ENCODE results near the gene NCOA3.
"Not testable (repeated sequence)": the region's sequence is repeated elsewhere in the genome, so short reads cannot be mapped to it uniquely, and the experiment has no call there.

Gene NCOA3

GRCh38 chr20:47468290-47469050 lies 33.2 kb upstream of the NCOA3 start:
- DNase-seq (ENCODE audit: low read depth in 2 of 3, low spot score in 2 of 3), result no peak

GRCh38 chr20:47475419-47476044 lies 26.2 kb upstream of the NCOA3 start:
- no peak for DNase-seq (ENCODE audit: low read depth in 2 of 3, low spot score in 2 of 3)

GRCh38 chr20:47476452-47476851 lies 25.2 kb upstream of the NCOA3 start:
- no peak for DNase-seq (ENCODE audit: low read depth in 2 of 3, low spot score in 2 of 3)

- no peak for DNase-seq (ENCODE audit: low read depth in 2 of 3, low spot score in 2 of 3)
Measured at GRCh38 chr20:47479093-47479492, 22.6 kb upstream of the NCOA3 start.

DNA sequence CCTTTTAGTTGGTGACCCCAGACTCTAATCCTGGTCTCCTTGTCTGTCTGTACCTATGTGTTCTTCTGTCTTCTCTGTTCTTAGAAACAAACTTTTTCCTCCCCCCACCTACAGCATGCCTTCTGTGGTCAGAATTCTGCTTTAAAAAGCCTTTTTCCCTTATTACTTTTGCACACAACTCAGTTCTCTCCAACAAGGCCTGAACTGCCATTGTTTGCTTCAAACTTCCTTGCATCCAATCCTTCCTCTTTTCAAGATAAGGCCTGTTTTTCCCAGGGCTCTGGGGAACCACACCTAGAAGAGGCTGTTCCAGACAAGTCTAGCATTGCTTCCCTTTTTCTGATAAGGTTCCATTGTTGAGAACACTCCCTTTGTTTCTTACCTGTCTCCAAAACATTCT lies 22.2 kb upstream of the NCOA3 start:
- no peak for DNase-seq (ENCODE audit: low read depth in 2 of 3, low spot score in 2 of 3)

DNA sequence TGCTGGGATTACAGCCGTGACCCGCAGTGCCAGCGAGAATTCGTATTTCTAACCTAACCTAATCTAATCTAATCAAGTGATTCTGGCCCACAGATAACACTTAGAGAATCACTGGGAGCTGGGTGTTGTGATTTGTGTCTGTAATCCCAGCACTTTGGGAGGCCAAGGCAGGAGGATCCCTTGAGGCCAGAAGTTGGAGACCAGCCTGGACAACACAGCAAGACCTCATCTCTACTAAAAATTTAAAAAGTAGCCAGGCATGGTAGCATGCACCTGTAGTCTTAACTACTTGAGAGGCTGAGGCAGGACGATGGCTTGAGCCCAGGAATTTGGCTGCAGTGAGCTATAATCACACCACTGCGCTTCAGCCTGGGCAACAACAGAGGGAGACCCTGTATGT lies 21.4 kb upstream of the NCOA3 start:
- DNase-seq (ENCODE audit: low read depth in 2 of 3, low spot score in 2 of 3), result no peak

GRCh38 chr20:47480705-47481104 lies 21.0 kb upstream of the NCOA3 start:
- no peak for DNase-seq (ENCODE audit: low read depth in 2 of 3, low spot score in 2 of 3)

DNA sequence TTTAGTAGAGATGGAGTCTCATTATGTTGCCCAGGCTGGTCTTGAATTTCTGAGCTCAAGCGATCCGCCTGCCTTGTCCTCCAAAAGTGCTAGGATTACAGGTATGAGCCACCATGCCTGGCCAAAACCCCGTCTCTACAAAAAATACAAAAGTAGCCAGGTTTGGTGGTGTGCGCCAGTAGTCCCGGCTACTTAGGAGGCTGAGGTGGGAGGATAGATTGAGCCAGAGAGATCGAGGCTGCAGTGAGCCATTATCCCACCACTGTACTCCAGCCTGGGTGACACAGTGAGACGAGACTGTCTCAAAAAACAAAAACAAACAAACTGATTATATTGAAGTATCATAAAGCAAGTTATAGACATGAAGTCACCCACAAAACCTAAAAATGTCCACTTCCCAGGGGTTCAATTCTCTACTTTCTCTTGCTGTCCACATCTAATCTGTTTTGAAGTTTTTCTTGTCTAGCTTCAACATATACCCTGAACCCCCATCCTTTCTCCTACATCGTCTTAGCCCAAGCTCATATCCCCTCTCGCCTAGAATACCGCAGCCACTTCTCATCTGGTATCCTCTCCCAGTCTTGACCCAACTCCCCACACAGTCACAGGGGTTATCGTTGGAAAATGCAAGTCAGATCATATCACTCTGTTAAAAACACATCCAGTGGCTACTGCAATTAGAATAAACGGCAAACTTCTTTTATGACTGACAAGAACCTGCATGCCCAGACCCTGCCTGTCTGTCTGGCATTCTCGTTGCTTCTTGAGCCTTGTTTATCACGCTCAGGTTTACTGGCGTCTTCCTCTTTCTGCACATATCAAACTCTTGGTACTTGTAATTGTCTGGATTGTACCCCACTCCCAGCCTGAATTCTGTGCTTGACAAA lies 20.1 kb upstream of the NCOA3 start:
- no peak for DNase-seq (ENCODE audit: low read depth in 2 of 3, low spot score in 2 of 3)

DNA sequence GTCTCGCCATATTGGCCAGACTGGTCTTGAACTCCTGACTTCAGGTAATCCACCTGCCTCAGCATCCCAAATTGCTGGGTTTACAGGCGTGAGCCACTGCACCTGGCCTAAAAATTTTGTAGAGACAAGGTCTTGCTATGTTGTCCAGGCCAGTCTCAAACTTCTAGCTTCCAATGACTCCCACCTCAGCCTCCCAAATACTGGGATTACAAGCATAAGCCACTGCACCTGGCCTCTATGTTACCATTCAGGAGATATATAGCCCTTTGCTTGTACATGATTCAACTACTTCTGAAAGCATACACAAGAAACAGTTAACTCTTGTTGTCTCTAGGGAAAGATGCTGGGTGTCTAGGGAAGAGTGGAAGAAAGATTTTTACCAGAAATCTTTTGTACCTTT lies 19.0 kb upstream of the NCOA3 start:
- DNase-seq (ENCODE audit: low read depth in 2 of 3, low spot score in 2 of 3), result no peak

GRCh38 chr20:47484303-47484702 lies 17.4 kb upstream of the NCOA3 start:
- DNase-seq (ENCODE audit: low read depth in 2 of 3, low spot score in 2 of 3), result no peak

GRCh38 chr20:47487175-47487917 lies 14.3 kb upstream of the NCOA3 start:
- peak in 2 of 3 experiments; percentile 50 to 59 for DNase-seq (ENCODE audit: low read depth in 2 of 3, low spot score in 2 of 3)

GRCh38 chr20:47489448-47489872 lies 12.2 kb upstream of the NCOA3 start:
- no peak for DNase-seq (ENCODE audit: low read depth in 2 of 3, low spot score in 2 of 3)

DNA sequence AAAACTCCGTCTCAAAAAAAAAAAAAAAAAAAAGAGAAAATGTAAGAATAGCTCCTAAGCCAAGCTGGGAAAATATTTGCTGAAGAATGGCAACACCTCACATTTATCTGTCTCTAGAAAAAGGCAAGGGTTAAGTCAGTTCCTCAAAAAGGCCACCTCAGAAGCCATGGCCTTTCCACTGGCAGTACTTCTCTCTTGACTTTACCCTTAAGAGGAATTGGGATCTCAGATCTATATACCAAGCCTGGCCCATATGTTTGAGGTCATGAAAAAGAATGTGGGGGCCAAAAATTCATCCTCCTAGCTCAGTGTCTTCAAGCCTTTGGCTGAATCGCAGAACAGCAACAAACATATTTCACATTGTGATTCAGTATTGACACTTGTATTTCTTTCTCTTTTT lies 10.9 kb upstream of the NCOA3 start:
- DNase-seq (ENCODE audit: low read depth in 2 of 3, low spot score in 2 of 3), result no peak

DNA sequence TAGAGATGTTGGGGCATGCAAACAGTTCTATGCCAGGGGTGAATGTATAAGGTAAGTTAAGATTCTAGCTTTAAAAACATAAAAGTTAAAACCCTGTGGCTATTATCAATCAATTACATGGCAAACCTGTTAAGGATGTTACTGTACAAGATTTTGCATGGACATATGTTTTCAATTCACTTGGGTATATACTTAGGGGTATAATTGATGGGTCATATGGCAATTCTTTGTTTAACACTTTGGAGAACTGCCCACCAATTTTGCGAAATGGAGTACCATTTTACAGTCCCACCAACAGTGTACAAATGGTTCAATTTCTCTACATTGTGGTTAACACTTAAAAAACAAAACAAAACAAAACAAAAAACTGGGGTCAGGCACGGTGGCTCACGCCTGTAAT lies 9.4 kb upstream of the NCOA3 start:
- no peak for DNase-seq (ENCODE audit: low read depth in 2 of 3, low spot score in 2 of 3)

DNA sequence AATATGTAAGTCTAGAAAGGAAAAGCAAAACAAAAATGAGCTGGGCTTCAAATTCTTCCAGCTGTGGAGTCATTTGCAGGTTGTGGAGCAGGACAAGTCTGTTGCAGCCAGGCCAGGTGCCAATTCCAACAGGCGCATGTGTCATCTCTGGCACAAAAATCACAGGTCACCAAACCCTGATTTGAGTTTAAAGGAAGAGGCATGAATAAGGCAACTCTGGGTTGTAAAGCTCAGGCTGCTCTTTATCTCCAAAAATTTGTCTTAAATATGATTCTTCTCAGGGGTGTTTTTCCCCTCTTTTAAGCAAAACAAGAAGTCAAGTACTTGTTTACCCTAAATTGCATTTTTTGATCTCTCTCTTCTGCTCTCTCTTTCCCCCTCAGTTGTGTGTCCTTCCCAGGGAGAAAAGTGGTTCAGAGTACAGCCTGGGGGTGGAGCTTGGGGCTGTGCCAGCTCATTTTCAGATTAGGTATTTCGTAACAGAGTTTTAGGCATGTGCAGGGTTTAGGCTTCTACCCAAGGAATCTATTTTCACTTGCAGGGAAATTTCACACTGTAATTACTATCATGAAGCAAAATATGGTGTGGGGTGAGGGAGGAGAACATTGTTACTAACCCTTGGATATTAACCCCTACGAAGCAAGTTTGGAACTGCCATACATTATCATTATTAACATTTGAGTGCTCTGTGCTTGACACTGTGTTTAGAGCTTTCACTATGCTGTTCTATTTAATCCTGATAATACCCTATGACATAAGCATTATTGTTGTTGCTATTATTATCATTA lies 8.3 kb upstream of the NCOA3 start:
- no peak for DNase-seq (ENCODE audit: low read depth in 2 of 3, low spot score in 2 of 3)

DNA sequence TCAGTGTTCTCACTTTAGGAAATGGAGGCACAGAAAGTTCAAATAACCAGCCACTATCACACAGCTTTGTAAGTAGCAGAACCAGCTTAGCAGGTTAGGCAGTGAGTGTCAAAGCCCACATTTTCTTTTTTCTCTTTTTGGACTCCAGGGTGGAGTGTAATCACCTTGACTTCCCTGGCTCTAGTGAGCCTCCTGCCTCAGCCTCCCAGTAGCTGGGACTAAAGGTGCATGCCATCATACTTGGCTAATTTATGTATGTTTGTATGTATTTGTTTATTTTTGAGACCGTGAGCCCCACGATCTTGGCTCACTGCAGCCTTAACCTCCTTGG lies 7.8 kb upstream of the NCOA3 start:
- no peak for DNase-seq (ENCODE audit: low read depth in 2 of 3, low spot score in 2 of 3)

- DNase-seq (ENCODE audit: low read depth in 2 of 3, low spot score in 2 of 3), result not testable (repeated sequence)
Measured at GRCh38 chr20:47494606-47495005, 7.1 kb upstream of the NCOA3 start.

DNA sequence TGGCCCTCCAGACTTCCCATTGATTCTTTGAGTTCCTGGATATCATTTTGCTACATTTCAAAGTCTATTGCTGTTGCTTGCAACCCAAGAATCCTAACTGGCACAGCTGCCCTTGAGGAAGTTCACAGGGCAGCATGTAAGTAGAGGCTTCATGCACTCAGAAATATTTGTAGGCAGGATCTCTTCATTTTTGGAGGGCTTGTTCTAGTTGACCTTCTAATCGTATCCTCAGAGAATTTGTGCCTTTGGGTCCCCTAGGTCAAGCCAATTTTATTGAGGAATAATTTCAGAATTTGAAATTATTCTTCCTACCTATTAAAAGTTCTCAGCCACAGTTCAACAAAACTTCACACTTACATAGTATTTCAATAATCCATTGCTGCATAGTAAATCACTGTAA lies 5.6 kb upstream of the NCOA3 start:
- DNase-seq (ENCODE audit: low read depth in 2 of 3, low spot score in 2 of 3), result no peak

DNA sequence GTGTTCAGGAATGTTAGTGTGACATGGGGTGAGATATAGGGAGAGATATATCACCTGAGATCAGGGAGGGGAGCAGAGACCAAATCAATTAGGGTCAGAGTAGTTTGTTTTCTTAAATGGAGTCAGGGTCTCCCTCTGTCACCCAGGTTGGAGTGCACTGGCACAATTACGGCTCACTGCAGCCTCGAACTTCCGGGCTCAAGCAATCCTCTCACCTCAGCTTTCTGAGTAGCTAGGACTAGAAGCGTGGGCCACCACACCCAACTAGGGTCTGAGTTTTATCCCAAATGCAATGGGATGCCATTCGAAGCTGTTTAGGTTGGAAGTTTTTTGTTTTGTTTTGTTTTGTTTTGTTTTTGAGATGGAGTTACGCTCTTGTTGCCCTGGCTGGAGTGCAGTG lies 3.1 kb upstream of the NCOA3 start:
- no peak for DNase-seq (ENCODE audit: low read depth in 2 of 3, low spot score in 2 of 3)

- DNase-seq (ENCODE audit: low read depth in 2 of 3, low spot score in 2 of 3), result no peak
Measured at GRCh38 chr20:47499053-47499452, 2.6 kb upstream of the NCOA3 start.

- not testable (repeated sequence) for DNase-seq (ENCODE audit: low read depth in 2 of 3, low spot score in 2 of 3)
Measured at GRCh38 chr20:47500082-47500481, 1.6 kb upstream of the NCOA3 start.
